Fibroblast of lung (primary cell): ENCODE measurements around the gene WIPF2.

Source experiments
- CTCF ChIP-seq, 2 donors: IDR thresholded peaks in 1 of 2; conservative IDR thresholded peaks in 1 of 2; 1 replicate in 1 of 2; 2 replicates in 1 of 2; pipeline ENCODE4 v1.5.1; 2011 to 2012; ENCODE audit warnings: low read length in 2 of 2, control low read depth in 1 of 2, inconsistent platforms in 1 of 2, low read depth in 1 of 2, mild to moderate bottlenecking in 1 of 2
- EZH2 ChIP-seq: IDR thresholded peaks from 2 replicates; pipeline ENCODE4 v1.5.1; 2012; ENCODE audit warnings: low read length, control low read depth, mild to moderate bottlenecking; ENCODE audit errors: missing control alignments

GRCh38 chr17:40325156-40326013 lies 106.3 kb downstream of the WIPF2 start:
- no peak for TF ChIP-seq CTCF (conservative IDR thresholded peaks at IDR 0.05 in 1 of 2, IDR thresholded peaks at IDR 0.05 in 1 of 2; ENCODE audit: low read depth in 1 of 2, low read length in 2 of 2)
- TF ChIP-seq EZH2, result no peak
